ENCODE results near the gene DNAJC7.

- TF ChIP-seq, protein P1, sequence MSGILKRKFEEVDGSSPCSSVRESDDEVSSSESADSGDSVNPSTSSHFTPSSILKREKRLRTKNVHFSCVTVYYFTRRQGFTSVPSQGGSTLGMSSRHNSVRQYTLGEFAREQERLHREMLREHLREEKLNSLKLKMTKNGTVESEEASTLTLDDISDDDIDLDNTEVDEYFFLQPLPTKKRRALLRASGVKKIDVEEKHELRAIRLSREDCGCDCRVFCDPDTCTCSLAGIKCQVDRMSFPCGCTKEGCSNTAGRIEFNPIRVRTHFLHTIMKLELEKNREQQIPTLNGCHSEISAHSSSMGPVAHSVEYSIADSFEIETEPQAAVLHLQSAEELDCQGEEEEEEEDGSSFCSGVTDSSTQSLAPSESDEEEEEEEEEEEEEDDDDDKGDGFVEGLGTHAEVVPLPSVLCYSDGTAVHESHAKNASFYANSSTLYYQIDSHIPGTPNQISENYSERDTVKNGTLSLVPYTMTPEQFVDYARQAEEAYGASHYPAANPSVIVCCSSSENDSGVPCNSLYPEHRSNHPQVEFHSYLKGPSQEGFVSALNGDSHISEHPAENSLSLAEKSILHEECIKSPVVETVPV (CRISPR knock-in tag; IDR thresholded peaks at IDR 0.05): no peak
- TF ChIP-seq SNAI2 (CRISPR knock-in tag; IDR thresholded peaks at IDR 0.05): no peak
- TF ChIP-seq, protein P2, sequence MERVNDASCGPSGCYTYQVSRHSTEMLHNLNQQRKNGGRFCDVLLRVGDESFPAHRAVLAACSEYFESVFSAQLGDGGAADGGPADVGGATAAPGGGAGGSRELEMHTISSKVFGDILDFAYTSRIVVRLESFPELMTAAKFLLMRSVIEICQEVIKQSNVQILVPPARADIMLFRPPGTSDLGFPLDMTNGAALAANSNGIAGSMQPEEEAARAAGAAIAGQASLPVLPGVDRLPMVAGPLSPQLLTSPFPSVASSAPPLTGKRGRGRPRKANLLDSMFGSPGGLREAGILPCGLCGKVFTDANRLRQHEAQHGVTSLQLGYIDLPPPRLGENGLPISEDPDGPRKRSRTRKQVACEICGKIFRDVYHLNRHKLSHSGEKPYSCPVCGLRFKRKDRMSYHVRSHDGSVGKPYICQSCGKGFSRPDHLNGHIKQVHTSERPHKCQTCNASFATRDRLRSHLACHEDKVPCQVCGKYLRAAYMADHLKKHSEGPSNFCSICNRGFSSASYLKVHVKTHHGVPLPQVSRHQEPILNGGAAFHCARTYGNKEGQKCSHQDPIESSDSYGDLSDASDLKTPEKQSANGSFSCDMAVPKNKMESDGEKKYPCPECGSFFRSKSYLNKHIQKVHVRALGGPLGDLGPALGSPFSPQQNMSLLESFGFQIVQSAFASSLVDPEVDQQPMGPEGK (CRISPR knock-in tag; IDR thresholded peaks at IDR 0.05; ENCODE audit: borderline replicate concordance): no peak
- no peak for TF ChIP-seq RARB (CRISPR knock-in tag; IDR thresholded peaks at IDR 0.05)
- no peak for TF ChIP-seq ZNF70 (CRISPR knock-in tag; IDR thresholded peaks at IDR 0.05)
- TF ChIP-seq TSHZ2 (CRISPR knock-in tag; IDR thresholded peaks at IDR 0.05): no peak
- TF ChIP-seq TOX (CRISPR knock-in tag; IDR thresholded peaks at IDR 0.05; ENCODE audit: borderline replicate concordance): no peak
- TF ChIP-seq ZFP3 (CRISPR knock-in tag; IDR thresholded peaks at IDR 0.05): no peak
These were observed 11.5 kb upstream of the DNAJC7 start for GRCh38 chr17:42028791-42029127.

Measured in SK-N-SH treated with all-trans-retinoic acid at 6 μM for 48 hours (cell line).